Epithelial cell of esophagus (primary cell): ENCODE data around the gene LRRC8B.
A peak's percentile ranks its signal among the peaks of the same experiment; 100 is the strongest.

Experiments
- DNase-seq: peaks from one replicate; pipeline ENCODE4 v3.0.0; 2010; ENCODE audit warnings: low read depth
- H3K4me3 ChIP-seq: 2 replicates; pipeline ENCODE4 v1.5.1; 2011; ENCODE audit warnings: mild to moderate bottlenecking, low read length, control low read depth
- CTCF ChIP-seq: IDR thresholded peaks from 2 replicates; pipeline ENCODE4 v1.5.1; 2011; ENCODE audit warnings: low read depth, mild to moderate bottlenecking, low read length, control low read depth, inconsistent platforms; ENCODE audit not compliant: insufficient read depth; ENCODE audit errors: missing control alignments

Gene LRRC8B

GRCh38 chr1:89603651-89604413 lies 79.2 kb downstream of the LRRC8B start:
- TF ChIP-seq CTCF: no peak
- H3K4me3 ChIP-seq: no peak overlapping the region
- peak; percentile 72 for DNase-seq

GRCh38 chr1:89604414-89604735 lies 79.7 kb downstream of the LRRC8B start:
- H3K4me3 ChIP-seq: no peak overlapping the region
- DNase-seq: peak; percentile 53
- TF ChIP-seq CTCF: no peak

- peak; percentile 35 for DNase-seq
- no peak for TF ChIP-seq CTCF
- no peak overlapping the region for H3K4me3 ChIP-seq
These were observed 81.1 kb downstream of the LRRC8B start for GRCh38 chr1:89605692-89606091.

- no peak for TF ChIP-seq CTCF
- no peak overlapping the region for H3K4me3 ChIP-seq
- no peak for DNase-seq
These were observed 81.8 kb downstream of the LRRC8B start for GRCh38 chr1:89606227-89606980.

- no peak overlapping the region for H3K4me3 ChIP-seq
- DNase-seq: no peak
- no peak for TF ChIP-seq CTCF
These were observed 82.5 kb downstream of the LRRC8B start for GRCh38 chr1:89607156-89607555.

GRCh38 chr1:89607586-89608318 lies 83.1 kb downstream of the LRRC8B start:
- H3K4me3 ChIP-seq: no peak overlapping the region
- DNase-seq: no peak
- no peak for TF ChIP-seq CTCF
